Measurements from ENCODE around the gene MATN4. TPM values are rescaled to one million over a fixed set of nuclear protein-coding genes. Genes with fewer than 3 reads are reported as not detected.
A peak's percentile ranks its signal among the peaks of the same experiment; 100 is the strongest.

The MATN4 gene
- total and polyA plus RNA-seq, 3 donors from 2014 or later = 1.1 to 3.5 (median 2.8) TPM

DNA sequence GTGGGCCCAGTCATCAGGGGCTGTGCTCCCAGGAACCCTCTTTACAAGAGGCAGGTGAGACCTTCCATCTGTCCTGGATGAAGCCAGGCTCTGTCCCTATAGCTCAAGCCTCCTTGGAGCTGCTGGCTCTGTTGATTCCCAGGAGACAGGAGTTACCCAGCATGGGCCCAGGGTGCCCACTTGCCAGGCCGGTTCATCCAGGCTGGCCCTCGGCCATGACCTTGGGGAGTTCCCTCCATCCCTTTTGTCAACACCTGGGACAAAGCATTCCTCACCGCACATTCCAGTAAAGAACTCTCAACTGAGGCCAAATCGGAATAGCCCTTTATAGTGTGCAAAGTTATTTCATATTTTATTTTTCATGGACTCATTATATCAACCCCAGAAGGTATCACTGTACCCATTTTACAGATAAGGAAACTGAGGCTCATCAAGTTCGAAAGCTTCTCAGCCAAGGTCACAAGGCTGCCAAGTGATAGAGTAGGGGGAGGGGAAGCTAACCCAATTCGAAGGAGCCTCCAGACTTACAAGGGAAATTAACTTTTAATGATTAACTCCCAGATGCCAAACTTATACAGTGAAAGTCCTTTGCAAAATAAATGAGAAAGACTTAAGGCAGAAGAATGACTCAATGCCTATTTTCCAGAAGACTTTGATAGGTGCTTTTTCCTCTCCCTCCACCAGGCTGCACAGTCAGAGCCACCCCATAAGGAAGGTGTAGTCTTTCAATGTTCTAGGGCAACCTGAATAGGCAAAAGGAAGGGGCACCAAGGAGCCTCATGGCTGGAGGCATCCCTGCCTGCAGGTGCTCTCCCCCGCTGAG lies 21.6 kb upstream of the MATN4 start:
- H3K27me3 ChIP-seq = no peaks in the 10 kb centered on the region
- no peaks in the 10 kb centered on the region for H3K4me1 ChIP-seq
- intact Hi-C loops (cut with DNase I; ENCODE audit: low total_unique reads) = no loop called here
- no peak for TF ChIP-seq POLR2A (IDR thresholded peaks at IDR 0.05)
- TF ChIP-seq, protein P1, sequence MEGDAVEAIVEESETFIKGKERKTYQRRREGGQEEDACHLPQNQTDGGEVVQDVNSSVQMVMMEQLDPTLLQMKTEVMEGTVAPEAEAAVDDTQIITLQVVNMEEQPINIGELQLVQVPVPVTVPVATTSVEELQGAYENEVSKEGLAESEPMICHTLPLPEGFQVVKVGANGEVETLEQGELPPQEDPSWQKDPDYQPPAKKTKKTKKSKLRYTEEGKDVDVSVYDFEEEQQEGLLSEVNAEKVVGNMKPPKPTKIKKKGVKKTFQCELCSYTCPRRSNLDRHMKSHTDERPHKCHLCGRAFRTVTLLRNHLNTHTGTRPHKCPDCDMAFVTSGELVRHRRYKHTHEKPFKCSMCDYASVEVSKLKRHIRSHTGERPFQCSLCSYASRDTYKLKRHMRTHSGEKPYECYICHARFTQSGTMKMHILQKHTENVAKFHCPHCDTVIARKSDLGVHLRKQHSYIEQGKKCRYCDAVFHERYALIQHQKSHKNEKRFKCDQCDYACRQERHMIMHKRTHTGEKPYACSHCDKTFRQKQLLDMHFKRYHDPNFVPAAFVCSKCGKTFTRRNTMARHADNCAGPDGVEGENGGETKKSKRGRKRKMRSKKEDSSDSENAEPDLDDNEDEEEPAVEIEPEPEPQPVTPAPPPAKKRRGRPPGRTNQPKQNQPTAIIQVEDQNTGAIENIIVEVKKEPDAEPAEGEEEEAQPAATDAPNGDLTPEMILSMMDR (IDR thresholded peaks at IDR 0.05) = no peak
- no peaks in the 10 kb centered on the region for H3K9me3 ChIP-seq
- no peaks in the 10 kb centered on the region for H3K36me3 ChIP-seq (ENCODE audit: low read depth, missing control alignments)
- no peak overlapping the region for H3K27ac ChIP-seq
- 67 to 73% methylated on average over 7 of the region's 7 CpGs for WGBS, 2 donors
- no peak for DNase-seq
- H3K4me3 ChIP-seq = no peak overlapping the region

DNA sequence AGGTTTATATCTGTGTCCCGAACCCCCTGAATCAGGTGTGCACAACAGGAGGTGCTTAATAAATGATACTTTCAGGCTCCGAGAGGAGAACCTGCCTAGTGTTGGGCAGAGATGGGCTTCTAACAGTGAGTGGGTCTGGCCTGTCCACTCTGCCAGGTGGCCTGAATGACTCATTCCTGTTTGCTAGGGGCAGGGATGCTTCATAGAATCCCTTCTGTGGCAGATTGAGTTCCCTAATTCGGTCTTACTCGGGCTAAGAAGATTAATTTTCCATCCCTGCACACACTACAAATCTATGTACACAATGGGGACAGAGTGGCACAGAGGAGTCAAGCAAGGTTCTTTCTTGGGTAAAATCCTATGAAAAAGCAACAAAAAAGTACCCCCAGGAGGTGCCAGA lies 20.4 kb upstream of the MATN4 start:
- no peak for DNase-seq
- intact Hi-C loops (cut with DNase I; ENCODE audit: low total_unique reads) = no loop called here
- Histone ChIP-seq H3K27me3 (no peaks in the 10 kb centered on the region), H3K9me3 (no peaks in the 10 kb centered on the region), H3K4me1 (no peaks in the 10 kb centered on the region), H3K4me3 (no peak overlapping the region), H3K27ac (no peak overlapping the region), H3K36me3 (ENCODE audit: low read depth, missing control alignments) (no peaks in the 10 kb centered on the region)
- 84 to 91% methylated on average over 4 of the region's 4 CpGs for WGBS, 2 donors
- TF ChIP-seq, protein P1 (IDR thresholded peaks at IDR 0.05) = no peak
- TF ChIP-seq POLR2A (IDR thresholded peaks at IDR 0.05) = no peak

DNA sequence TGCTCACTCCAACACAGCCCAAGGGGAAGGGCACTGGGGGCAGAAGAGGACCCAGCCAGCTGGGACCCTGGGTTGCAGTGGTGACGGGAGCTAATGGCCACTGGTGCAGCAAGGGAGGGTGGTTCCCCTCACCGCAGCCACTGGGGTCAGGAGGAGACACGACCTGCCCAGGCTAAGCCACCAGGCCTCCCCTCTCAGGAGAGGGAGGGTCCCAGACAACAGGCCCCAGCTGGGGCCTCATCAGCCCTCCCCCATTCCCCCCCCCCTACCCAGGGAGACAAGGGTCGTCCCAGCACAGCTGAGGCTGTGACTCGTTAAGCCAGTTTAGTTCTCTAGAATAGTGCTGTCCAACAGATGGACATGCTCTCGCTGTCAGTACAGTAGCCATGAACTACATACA lies 17.3 kb upstream of the MATN4 start:
- Histone ChIP-seq H3K9me3 (no peaks in the 10 kb centered on the region), H3K4me1 (no peaks in the 10 kb centered on the region), H3K4me3 (no peak overlapping the region), H3K27ac (no peak overlapping the region), H3K36me3 (ENCODE audit: low read depth, missing control alignments) (no peaks in the 10 kb centered on the region), H3K27me3 (no peaks in the 10 kb centered on the region)
- intact Hi-C loops (cut with DNase I; ENCODE audit: low total_unique reads) = no loop called here
- DNase-seq = no peak
- TF ChIP-seq, protein P1 (IDR thresholded peaks at IDR 0.05) = no peak
- TF ChIP-seq POLR2A (IDR thresholded peaks at IDR 0.05) = no peak
- 64 to 71% methylated on average over 5 to 6 of the region's 6 CpGs for WGBS, 2 donors

DNA sequence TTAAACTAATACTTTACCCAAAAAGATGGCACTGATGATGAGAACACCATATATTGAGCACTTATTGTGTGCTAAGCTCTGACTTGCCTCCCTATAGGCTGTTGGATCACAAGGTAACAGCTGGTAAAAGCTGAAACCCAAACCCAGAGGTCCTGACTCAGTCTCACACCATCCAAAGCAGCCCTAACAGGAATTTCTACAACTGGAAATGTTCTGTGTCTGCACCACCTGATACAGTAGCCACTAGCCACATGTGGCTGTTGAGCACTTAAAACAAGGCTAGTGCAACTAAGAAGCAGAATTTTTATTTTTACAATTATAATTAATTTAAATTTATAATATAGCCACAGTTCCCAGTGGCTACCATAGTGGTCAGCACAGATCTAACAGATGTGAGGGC lies 15.6 kb upstream of the MATN4 start:
- TF ChIP-seq, protein P1 (IDR thresholded peaks at IDR 0.05) = no peak
- TF ChIP-seq POLR2A (IDR thresholded peaks at IDR 0.05) = no peak
- Histone ChIP-seq H3K4me3 (no peak overlapping the region), H3K27ac (no peak overlapping the region), H3K9me3 (no peaks in the 10 kb centered on the region), H3K36me3 (ENCODE audit: low read depth, missing control alignments) (no peaks in the 10 kb centered on the region), H3K4me1 (no peaks in the 10 kb centered on the region), H3K27me3 (no peaks in the 10 kb centered on the region)
- intact Hi-C loops (cut with DNase I; ENCODE audit: low total_unique reads) = loop anchor here (2.0 kb wide), 1 partner anchor 39 kb away; the partner anchor contains the start of gene SYS1
- DNase-seq = no peak

DNA sequence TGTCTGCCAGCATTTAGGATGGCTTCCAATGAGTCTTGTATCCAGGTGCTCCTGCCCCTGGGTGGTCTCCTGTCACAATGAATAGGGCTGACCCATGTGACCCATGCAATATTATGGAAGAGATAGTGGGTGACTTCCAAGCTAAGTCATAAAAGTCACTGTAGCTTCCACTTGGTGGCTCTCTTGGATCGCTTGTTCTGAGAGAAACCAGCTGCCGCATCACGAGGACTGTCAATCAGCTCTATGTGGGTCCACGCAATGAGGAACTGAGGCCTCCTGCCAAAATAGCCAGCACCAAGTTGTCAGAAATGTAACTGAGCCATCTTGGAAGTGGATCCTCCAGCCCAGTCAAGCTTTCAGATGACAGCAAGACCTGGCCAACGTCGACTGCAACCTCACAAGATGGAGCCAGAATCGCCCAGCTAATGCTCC lies 14.9 kb upstream of the MATN4 start:
- WGBS, 2 donors = 73 to 87% methylated on average over 6 to 7 of the region's 7 CpGs
- intact Hi-C loops (cut with DNase I; ENCODE audit: low total_unique reads) = loop anchor here (2.0 kb wide), 1 partner anchor 40 kb away; the partner anchor contains the start of gene SYS1

More for the DNA sequence above, 14.9 kb upstream of the MATN4 start:
- Histone ChIP-seq H3K4me1 (no peaks in the 10 kb centered on the region), H3K27ac (no peak overlapping the region), H3K9me3 (no peaks in the 10 kb centered on the region), H3K36me3 (ENCODE audit: low read depth, missing control alignments) (no peaks in the 10 kb centered on the region), H3K4me3 (no peak overlapping the region), H3K27me3 (no peaks in the 10 kb centered on the region)
- no peak for TF ChIP-seq POLR2A (IDR thresholded peaks at IDR 0.05)
- TF ChIP-seq, protein P1 (IDR thresholded peaks at IDR 0.05) = peak in 1 of 3 experiments; percentile 16
- DNase-seq = peak; percentile 75
